HEK293 (cell line): ENCODE data around the gene SOX13.

Source experiments
- ZBTB21 ChIP-seq: fragments of 450-650 bp; formaldehyde crosslinking; IDR thresholded peaks from 2 replicates; pipeline ENCODE4 v1.5.1; 2017; ENCODE audit warnings: missing biosample characterization, missing genetic modification characterization
- ZNF138 ChIP-seq: fragments of 450-650 bp; formaldehyde crosslinking; IDR thresholded peaks from 2 replicates; pipeline ENCODE4 v1.5.1; 2016; ENCODE audit warnings: missing biosample characterization, missing genetic modification characterization, borderline replicate concordance
- ZSCAN23 ChIP-seq: fragments of 450-650 bp; formaldehyde crosslinking; IDR thresholded peaks from 2 replicates; pipeline ENCODE4 v1.5.1; 2016; ENCODE audit warnings: missing biosample characterization, missing genetic modification characterization
- TF ChIP-seq, protein P1 (sequence below): fragments of 450-650 bp; formaldehyde crosslinking; IDR thresholded peaks from 2 replicates; pipeline ENCODE4 v1.5.1; 2016; ENCODE audit warnings: missing biosample characterization, missing genetic modification characterization
- TF ChIP-seq, protein P2 (sequence below): fragments of 450-650 bp; formaldehyde crosslinking; IDR thresholded peaks from 2 replicates; pipeline ENCODE4 v1.5.1; 2016; ENCODE audit warnings: missing biosample characterization, missing genetic modification characterization
- TF ChIP-seq, protein P3 (sequence below): fragments of 450-650 bp; formaldehyde crosslinking; IDR thresholded peaks from 2 replicates; pipeline ENCODE4 v1.5.1; 2016; ENCODE audit warnings: missing biosample characterization, missing genetic modification characterization

DNA sequence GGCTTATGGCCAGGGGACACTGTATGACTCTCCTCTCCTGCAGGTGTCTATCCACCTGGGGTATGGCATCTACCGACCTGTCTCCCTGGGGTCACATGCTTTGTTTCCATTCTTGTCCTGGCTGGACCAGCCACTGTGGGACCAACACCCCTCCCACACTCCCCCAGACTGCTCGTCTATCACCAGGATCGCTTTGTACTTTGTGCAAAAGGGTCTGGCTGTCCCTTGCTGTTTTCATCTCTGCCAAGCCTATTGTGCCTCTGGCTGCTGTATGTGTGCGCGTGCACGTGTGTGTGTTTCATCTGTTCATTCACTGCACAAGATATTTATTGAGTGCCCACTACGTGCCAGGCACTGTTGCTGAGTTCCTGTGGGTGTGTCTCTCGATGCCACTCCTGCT, 53.5 kb downstream of the SOX13 start:
- TF ChIP-seq, protein P1, sequence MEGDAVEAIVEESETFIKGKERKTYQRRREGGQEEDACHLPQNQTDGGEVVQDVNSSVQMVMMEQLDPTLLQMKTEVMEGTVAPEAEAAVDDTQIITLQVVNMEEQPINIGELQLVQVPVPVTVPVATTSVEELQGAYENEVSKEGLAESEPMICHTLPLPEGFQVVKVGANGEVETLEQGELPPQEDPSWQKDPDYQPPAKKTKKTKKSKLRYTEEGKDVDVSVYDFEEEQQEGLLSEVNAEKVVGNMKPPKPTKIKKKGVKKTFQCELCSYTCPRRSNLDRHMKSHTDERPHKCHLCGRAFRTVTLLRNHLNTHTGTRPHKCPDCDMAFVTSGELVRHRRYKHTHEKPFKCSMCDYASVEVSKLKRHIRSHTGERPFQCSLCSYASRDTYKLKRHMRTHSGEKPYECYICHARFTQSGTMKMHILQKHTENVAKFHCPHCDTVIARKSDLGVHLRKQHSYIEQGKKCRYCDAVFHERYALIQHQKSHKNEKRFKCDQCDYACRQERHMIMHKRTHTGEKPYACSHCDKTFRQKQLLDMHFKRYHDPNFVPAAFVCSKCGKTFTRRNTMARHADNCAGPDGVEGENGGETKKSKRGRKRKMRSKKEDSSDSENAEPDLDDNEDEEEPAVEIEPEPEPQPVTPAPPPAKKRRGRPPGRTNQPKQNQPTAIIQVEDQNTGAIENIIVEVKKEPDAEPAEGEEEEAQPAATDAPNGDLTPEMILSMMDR (tag by site-specific recombination), result no peak
- TF ChIP-seq ZBTB21 (tag by site-specific recombination) (no peak), ZSCAN23 (tag by site-specific recombination) (no peak), ZNF138 (no peak)
- TF ChIP-seq, protein P2, sequence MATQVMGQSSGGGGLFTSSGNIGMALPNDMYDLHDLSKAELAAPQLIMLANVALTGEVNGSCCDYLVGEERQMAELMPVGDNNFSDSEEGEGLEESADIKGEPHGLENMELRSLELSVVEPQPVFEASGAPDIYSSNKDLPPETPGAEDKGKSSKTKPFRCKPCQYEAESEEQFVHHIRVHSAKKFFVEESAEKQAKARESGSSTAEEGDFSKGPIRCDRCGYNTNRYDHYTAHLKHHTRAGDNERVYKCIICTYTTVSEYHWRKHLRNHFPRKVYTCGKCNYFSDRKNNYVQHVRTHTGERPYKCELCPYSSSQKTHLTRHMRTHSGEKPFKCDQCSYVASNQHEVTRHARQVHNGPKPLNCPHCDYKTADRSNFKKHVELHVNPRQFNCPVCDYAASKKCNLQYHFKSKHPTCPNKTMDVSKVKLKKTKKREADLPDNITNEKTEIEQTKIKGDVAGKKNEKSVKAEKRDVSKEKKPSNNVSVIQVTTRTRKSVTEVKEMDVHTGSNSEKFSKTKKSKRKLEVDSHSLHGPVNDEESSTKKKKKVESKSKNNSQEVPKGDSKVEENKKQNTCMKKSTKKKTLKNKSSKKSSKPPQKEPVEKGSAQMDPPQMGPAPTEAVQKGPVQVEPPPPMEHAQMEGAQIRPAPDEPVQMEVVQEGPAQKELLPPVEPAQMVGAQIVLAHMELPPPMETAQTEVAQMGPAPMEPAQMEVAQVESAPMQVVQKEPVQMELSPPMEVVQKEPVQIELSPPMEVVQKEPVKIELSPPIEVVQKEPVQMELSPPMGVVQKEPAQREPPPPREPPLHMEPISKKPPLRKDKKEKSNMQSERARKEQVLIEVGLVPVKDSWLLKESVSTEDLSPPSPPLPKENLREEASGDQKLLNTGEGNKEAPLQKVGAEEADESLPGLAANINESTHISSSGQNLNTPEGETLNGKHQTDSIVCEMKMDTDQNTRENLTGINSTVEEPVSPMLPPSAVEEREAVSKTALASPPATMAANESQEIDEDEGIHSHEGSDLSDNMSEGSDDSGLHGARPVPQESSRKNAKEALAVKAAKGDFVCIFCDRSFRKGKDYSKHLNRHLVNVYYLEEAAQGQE, result no peak
- TF ChIP-seq, protein P3, sequence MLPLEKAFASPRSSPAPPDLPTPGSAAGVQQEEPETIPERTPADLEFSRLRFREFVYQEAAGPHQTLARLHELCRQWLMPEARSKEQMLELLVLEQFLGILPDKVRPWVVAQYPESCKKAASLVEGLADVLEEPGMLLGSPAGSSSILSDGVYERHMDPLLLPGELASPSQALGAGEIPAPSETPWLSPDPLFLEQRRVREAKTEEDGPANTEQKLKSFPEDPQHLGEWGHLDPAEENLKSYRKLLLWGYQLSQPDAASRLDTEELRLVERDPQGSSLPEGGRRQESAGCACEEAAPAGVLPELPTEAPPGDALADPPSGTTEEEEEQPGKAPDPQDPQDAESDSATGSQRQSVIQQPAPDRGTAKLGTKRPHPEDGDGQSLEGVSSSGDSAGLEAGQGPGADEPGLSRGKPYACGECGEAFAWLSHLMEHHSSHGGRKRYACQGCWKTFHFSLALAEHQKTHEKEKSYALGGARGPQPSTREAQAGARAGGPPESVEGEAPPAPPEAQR (tag by site-specific recombination), result no peak
